Measurements from ENCODE around the gene PAPPA2. TPM values are rescaled to one million over a fixed set of nuclear protein-coding genes. Genes with fewer than 3 reads are reported as not detected.

Gene PAPPA2
- polyA plus RNA-seq, 1 experiment, result 0.97 TPM

- ChIA-PET CTCF (interaction anchor here (1.3 kb wide), 1 partner anchor 53 kb away, joined by 3 read pairs; no protein-coding TSS in a partner anchor), POLR2A (no interaction called here)
- Histone ChIP-seq H3K27me3 (ENCODE audit: control insufficient read depth, insufficient read depth, low read length) (no peaks in the 10 kb centered on the region), H3K4me3 (ENCODE audit: low read depth, low read length) (no peak overlapping the region), H3K36me3 (ENCODE audit: control insufficient read depth, insufficient read depth, low read length) (no peaks in the 10 kb centered on the region)
- DNase-seq (ENCODE audit: low read depth), result no peak
- no peak for TF ChIP-seq CTCF (IDR thresholded peaks at IDR 0.05; ENCODE audit: insufficient read depth, low read depth, low read length)
Measured at GRCh38 chr1:176638713-176639526, 175.9 kb downstream of the PAPPA2 start.

GRCh38 chr1:176643536-176643935 is 180.6 kb downstream of the PAPPA2 start:
- no peak for DNase-seq (ENCODE audit: low read depth)
- Histone ChIP-seq H3K36me3 (ENCODE audit: control insufficient read depth, insufficient read depth, low read length) (no peaks in the 10 kb centered on the region), H3K4me3 (ENCODE audit: low read depth, low read length) (no peak overlapping the region), H3K27me3 (ENCODE audit: control insufficient read depth, insufficient read depth, low read length) (no peaks in the 10 kb centered on the region)
- POLR2A ChIA-PET, result no interaction called here
- no peak for TF ChIP-seq CTCF (IDR thresholded peaks at IDR 0.05; ENCODE audit: insufficient read depth, low read depth, low read length)
- CTCF ChIA-PET, result interaction anchor here (0.8 to 1.1 kb wide), 3 partner anchors 13 to 48 kb away, joined by 3 to 4 read pairs (median 4); no protein-coding TSS in a partner anchor

GRCh38 chr1:176648556-176648955 is 185.6 kb downstream of the PAPPA2 start:
- ChIA-PET CTCF (no interaction called here), POLR2A (no interaction called here)
- no peak for DNase-seq (ENCODE audit: low read depth)
- TF ChIP-seq CTCF (IDR thresholded peaks at IDR 0.05; ENCODE audit: insufficient read depth, low read depth, low read length), result no peak
- no peak overlapping the region for H3K4me3 ChIP-seq (ENCODE audit: low read depth, low read length)
- no peaks in the 10 kb centered on the region for H3K27me3 ChIP-seq (ENCODE audit: control insufficient read depth, insufficient read depth, low read length)
- H3K36me3 ChIP-seq (ENCODE audit: control insufficient read depth, insufficient read depth, low read length), result no peaks in the 10 kb centered on the region

GRCh38 chr1:176656257-176656995 is 193.5 kb downstream of the PAPPA2 start:
- no peak overlapping the region for H3K4me3 ChIP-seq (ENCODE audit: low read depth, low read length)
- no peaks in the 10 kb centered on the region for H3K36me3 ChIP-seq (ENCODE audit: control insufficient read depth, insufficient read depth, low read length)
- POLR2A ChIA-PET, result interaction anchor here (0.9 kb wide), 1 partner anchor 51 kb away, joined by 4 read pairs; no protein-coding TSS in a partner anchor
- TF ChIP-seq CTCF (IDR thresholded peaks at IDR 0.05; ENCODE audit: insufficient read depth, low read depth, low read length), result peak; percentile 24; the same call in 1 of the 2 replicates
- DNase-seq (ENCODE audit: low read depth), result peak; percentile 81
- no peaks in the 10 kb centered on the region for H3K27me3 ChIP-seq (ENCODE audit: control insufficient read depth, insufficient read depth, low read length)
- CTCF ChIA-PET, result interaction anchor here (0.9 to 1.4 kb wide), 2 partner anchors 14 to 35 kb away, joined by 3 to 4 read pairs; no protein-coding TSS in a partner anchor

GRCh38 chr1:176669782-176670181 is 206.8 kb downstream of the PAPPA2 start:
- CTCF ChIA-PET, result interaction anchor here (2.1 kb wide), 1 partner anchor 110 kb away, joined by 7 read pairs; no protein-coding TSS in a partner anchor
- Histone ChIP-seq H3K27me3 (ENCODE audit: control insufficient read depth, insufficient read depth, low read length) (no peaks in the 10 kb centered on the region), H3K36me3 (ENCODE audit: control insufficient read depth, insufficient read depth, low read length) (no peaks in the 10 kb centered on the region), H3K4me3 (ENCODE audit: low read depth, low read length) (no peak overlapping the region)
- POLR2A ChIA-PET, result no interaction called here
- no peak for TF ChIP-seq CTCF (IDR thresholded peaks at IDR 0.05; ENCODE audit: insufficient read depth, low read depth, low read length)
- no peak for DNase-seq (ENCODE audit: low read depth)

Data from BJ (cell line).